Liver (tissue), 3 donors: ENCODE results near the gene KCNQ1.

Source experiments
- JUND ChIP-seq, 2 donors: IDR thresholded peaks; 2 replicates each; pipeline ENCODE4 v1.6.1; 2016; ENCODE audit warnings: antibody characterized with exemption in 2 of 2
- MAX ChIP-seq: IDR thresholded peaks from 2 replicates; pipeline ENCODE4 v1.6.1; 2016; ENCODE audit warnings: antibody characterized with exemption
- RXRA ChIP-seq, 2 donors: IDR thresholded peaks; 2 replicates each; pipeline ENCODE4 v1.6.1; 2017 to 2018; ENCODE audit warnings: antibody characterized with exemption in 2 of 2, mild to moderate bottlenecking in 1 of 2
- TAF1 ChIP-seq: conservative IDR thresholded peaks from 2 replicates; pipeline ENCODE4 v1.6.1; 2016; ENCODE audit warnings: antibody characterized with exemption, mild to moderate bottlenecking
- TF ChIP-seq, protein P1 (sequence below): fragments of 150-350 bp; IDR thresholded peaks from 2 replicates; pipeline ENCODE4 v1.5.1; 2017; ENCODE audit warnings: improper control_type of control experiment, low read depth, low read length; ENCODE audit not compliant: missing input control
- TF ChIP-seq, protein P2 (sequence below): IDR thresholded peaks from 2 replicates; pipeline ENCODE4 v1.6.1; 2016; ENCODE audit warnings: antibody characterized with exemption
- donor health status: healthy.
- donor health status: healthy.

- TF ChIP-seq, protein P1, sequence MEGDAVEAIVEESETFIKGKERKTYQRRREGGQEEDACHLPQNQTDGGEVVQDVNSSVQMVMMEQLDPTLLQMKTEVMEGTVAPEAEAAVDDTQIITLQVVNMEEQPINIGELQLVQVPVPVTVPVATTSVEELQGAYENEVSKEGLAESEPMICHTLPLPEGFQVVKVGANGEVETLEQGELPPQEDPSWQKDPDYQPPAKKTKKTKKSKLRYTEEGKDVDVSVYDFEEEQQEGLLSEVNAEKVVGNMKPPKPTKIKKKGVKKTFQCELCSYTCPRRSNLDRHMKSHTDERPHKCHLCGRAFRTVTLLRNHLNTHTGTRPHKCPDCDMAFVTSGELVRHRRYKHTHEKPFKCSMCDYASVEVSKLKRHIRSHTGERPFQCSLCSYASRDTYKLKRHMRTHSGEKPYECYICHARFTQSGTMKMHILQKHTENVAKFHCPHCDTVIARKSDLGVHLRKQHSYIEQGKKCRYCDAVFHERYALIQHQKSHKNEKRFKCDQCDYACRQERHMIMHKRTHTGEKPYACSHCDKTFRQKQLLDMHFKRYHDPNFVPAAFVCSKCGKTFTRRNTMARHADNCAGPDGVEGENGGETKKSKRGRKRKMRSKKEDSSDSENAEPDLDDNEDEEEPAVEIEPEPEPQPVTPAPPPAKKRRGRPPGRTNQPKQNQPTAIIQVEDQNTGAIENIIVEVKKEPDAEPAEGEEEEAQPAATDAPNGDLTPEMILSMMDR = no peak
- TF ChIP-seq, protein P2, sequence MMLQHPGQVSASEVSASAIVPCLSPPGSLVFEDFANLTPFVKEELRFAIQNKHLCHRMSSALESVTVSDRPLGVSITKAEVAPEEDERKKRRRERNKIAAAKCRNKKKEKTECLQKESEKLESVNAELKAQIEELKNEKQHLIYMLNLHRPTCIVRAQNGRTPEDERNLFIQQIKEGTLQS = no peak
- TF ChIP-seq TAF1 (no peak), MAX (no peak), RXRA (IDR thresholded peaks at IDR 0.05) (no peak), JUND (IDR thresholded peaks at IDR 0.05) (no peak)
Measured at GRCh38 chr11:2612884-2613571, 168.2 kb downstream of the KCNQ1 start.
